SU-DHL-6 (cell line): Measurements from ENCODE around the gene WNK4.

ENCODE experiments used
- CTCF ChIP-seq: fragments of 200-600 bp; sonication (generic); IDR thresholded peaks from one replicate; pipeline ENCODE4 v1.5.1; 2017; ENCODE audit warnings: antibody characterized with exemption, mild to moderate bottlenecking, low read length, moderate library complexity; ENCODE audit not compliant: insufficient read depth, poor library complexity, severe bottlenecking
- EZH2phosphoT487 ChIP-seq: fragments of 200-600 bp; sonication (generic), shearing (Covaris generic); conservative IDR thresholded peaks from 2 replicates; pipeline ENCODE4 v1.6.1; 2018; ENCODE audit warnings: mild to moderate bottlenecking, antibody characterized with exemption, low read length, moderate library complexity, mixed read lengths

GRCh38 chr17:42814633-42815399 lies 34.4 kb downstream of the WNK4 start:
- TF ChIP-seq CTCF (no peak), EZH2phosphoT487 (no peak)
